Peyer's patch (tissue), 4 donors: ENCODE data around the gene TSPAN16.

ENCODE experiments used
- POLR2A ChIP-seq, 2 donors: fragments of 450-650 bp; IDR thresholded peaks; one replicate each; pipeline ENCODE4 v1.5.1; 2017; ENCODE audit warnings: antibody characterized with exemption in 2 of 2, mild to moderate bottlenecking in 2 of 2, moderate library complexity in 2 of 2
- TF ChIP-seq, protein P1 (sequence below), 6 experiments: fragments of 450-650 bp in 4 of 6; fragments of 200-600 bp in 2 of 6; sonication (generic) in 1 of 6; IDR thresholded peaks; one replicate each; pipeline ENCODE4 v1.5.1; 2017 to 2019; ENCODE audit warnings: antibody characterized with exemption in 6 of 6, mild to moderate bottlenecking in 3 of 6, moderate library complexity in 1 of 6

DNA sequence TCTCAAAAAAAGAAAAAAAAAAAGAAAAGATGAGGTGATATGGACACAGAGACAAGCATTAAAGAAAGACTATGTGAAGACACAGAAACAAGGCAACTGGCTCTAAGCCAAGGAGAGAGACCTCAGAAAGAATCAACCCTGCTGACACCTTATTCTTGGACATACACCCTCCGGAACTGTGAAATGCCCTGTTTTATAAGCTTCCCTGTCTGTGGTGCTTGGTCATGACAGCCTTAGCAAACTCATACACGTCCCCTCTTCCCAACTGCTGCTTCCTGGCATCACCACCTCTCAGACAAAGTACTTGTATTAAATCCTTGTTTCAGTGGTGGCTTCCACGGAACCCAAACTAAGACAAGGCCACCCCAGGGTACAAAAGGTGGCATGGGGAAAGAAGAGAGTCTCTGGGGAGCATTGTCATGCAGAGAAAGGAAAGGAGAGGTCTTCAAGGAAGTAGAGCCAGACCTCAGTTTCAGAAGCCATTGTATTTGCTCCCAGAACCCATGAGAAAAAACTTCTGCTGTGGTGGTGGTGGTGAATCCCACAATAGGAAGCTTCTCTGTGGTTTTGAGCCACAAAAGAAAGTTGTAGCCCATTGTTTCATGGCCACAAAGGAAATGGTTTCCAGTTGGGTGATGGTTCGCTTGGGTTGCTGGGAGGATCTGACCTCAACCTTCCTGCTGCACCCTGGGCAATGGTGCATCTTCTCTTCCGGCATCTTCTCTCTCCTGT, 16.3 kb upstream of the TSPAN16 start:
- TF ChIP-seq, protein P1, sequence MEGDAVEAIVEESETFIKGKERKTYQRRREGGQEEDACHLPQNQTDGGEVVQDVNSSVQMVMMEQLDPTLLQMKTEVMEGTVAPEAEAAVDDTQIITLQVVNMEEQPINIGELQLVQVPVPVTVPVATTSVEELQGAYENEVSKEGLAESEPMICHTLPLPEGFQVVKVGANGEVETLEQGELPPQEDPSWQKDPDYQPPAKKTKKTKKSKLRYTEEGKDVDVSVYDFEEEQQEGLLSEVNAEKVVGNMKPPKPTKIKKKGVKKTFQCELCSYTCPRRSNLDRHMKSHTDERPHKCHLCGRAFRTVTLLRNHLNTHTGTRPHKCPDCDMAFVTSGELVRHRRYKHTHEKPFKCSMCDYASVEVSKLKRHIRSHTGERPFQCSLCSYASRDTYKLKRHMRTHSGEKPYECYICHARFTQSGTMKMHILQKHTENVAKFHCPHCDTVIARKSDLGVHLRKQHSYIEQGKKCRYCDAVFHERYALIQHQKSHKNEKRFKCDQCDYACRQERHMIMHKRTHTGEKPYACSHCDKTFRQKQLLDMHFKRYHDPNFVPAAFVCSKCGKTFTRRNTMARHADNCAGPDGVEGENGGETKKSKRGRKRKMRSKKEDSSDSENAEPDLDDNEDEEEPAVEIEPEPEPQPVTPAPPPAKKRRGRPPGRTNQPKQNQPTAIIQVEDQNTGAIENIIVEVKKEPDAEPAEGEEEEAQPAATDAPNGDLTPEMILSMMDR (IDR thresholded peaks at IDR 0.05) = no peak
- no peak for TF ChIP-seq POLR2A (IDR thresholded peaks at IDR 0.05)
